ENCODE data around the gene EPB42. TPM values are rescaled to one million over a fixed set of nuclear protein-coding genes. Genes with fewer than 3 reads are reported as not detected.

The EPB42 gene
- polyA plus RNA-seq, 1 of the 3 experiments (the other 2 are of a cell fraction) = not detected

DNA sequence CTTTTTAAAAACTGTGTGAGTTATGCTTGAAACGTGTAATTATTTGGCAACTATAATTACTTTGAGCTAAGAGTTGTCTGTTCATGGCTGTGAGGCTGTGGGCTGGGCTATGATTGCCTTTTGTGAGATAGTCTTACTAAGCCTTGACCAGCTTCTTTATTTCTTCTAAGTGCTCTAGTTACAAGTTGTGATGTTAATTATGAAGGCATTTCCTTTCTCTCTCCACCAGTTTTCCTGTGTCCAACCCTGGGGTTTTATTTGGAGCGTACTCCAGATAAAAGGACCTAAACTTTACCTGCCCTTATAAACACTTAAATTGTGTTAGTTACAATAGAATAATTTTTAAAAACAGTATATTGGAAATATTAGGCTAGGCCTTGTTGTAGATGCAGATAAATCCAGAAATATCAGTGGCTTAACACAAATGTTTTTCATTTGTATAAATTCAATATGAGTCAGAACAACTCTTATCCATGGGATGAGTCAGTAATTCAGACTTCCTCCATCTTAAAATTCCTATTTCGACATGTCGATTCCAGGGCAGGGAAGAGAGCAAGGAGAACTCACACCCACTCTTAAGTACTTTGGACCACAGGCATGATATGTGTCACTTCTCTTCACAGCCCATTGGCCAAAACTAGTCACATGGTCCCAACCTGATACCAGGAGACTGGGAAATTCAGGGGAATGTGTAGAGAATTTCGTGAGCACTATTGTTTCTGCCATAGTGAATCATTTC is 70.5 kb downstream of the EPB42 start:
- Histone ChIP-seq H4K20me1 (ENCODE audit: insufficient read depth) (no peaks in the 10 kb centered on the region), H3K4me2 (no peak overlapping the region), H3K36me3 (replicated peaks in 1 of 2; ENCODE audit: control insufficient read depth in 1 of 2, insufficient read depth in 2 of 2, low read length in 1 of 2) (peaks cover 50 to 59% of the 10 kb centered on the region in 2 experiments), H2AFZ (ENCODE audit: low read depth) (peak overlapping the region; percentile 87; the same call in 1 of the 2 replicates), H3K4me1 (ENCODE audit: control insufficient read depth in 1 of 2, insufficient read depth in 2 of 2, low read depth in 1 of 2, low read length in 1 of 2) (peaks cover 0 to 6% of the 10 kb centered on the region in 2 experiments; a peak in 1 of 4 replicates), H3K79me2 (ENCODE audit: insufficient read depth) (no peaks in the 10 kb centered on the region), H3F3A (replicated peaks; ENCODE audit: insufficient read depth) (peaks cover 33% of the 10 kb centered on the region), H3K27me3 (ENCODE audit: insufficient read depth) (no peaks in the 10 kb centered on the region), H3K9me3 (no peaks in the 10 kb centered on the region), H3K27ac (ENCODE audit: low read depth in 2 of 2, low read length in 1 of 2) (peak overlapping the region; percentile 40 to 79; a peak in 3 of 4 replicates), H3K9me2 (no peaks in the 10 kb centered on the region), H3K9ac (peak overlapping the region; percentile 46; the same call in 1 of the 2 replicates), H3K4me3 (ENCODE audit: low read depth in 2 of 2, low read length in 1 of 2) (no peak overlapping the region)
- DNase-seq = no peak
- TF ChIP-seq POLR2AphosphoS5 (IDR thresholded peaks at IDR 0.05; ENCODE audit: low read depth, low read length) (no peak), FOSL2 (IDR thresholded peaks at IDR 0.05; ENCODE audit: borderline replicate concordance, low read depth) (peak; percentile 70; the same call in 1 of the 2 replicates), YY1 (IDR thresholded peaks at IDR 0.05; ENCODE audit: low read depth) (peak; percentile 65; the same call in 1 of the 2 replicates), TCF12 (IDR thresholded peaks at IDR 0.05) (peak; percentile 68), JUND (IDR thresholded peaks at IDR 0.05) (peak; percentile 62), RXRA (IDR thresholded peaks at IDR 0.05; ENCODE audit: borderline replicate concordance, low read depth) (0 out of 2 replicates have a peak, but pooled peaks have one; percentile 16), FOXM1 (IDR thresholded peaks at IDR 0.05; ENCODE audit: low read depth) (no peak), FOXJ3 (CRISPR knock-in tag; IDR thresholded peaks at IDR 0.05) (no peak)
- TF ChIP-seq, protein P1, sequence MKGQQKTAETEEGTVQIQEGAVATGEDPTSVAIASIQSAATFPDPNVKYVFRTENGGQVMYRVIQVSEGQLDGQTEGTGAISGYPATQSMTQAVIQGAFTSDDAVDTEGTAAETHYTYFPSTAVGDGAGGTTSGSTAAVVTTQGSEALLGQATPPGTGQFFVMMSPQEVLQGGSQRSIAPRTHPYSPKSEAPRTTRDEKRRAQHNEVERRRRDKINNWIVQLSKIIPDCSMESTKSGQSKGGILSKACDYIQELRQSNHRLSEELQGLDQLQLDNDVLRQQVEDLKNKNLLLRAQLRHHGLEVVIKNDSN (IDR thresholded peaks at IDR 0.05; ENCODE audit: borderline replicate concordance, low read depth) = peak; percentile 76; the same call in 1 of the 2 replicates
- WGBS (ENCODE audit: low lambda C conversion rate) = 44% methylated on average over 5 of the region's 5 CpGs
- POLR2A ChIA-PET = no interaction called here
- CTCF ChIA-PET = interaction anchor here (0.7 to 0.8 kb wide), 2 partner anchors 36 to 146 kb away, joined by 3 read pairs; no protein-coding TSS in a partner anchor

Small RNA genes within 50 kb of the gene (small RNA-seq; reads per million reads assigned to genes)
- gene RF00019 = 0 reads per million in 7 experiments

Other genes starting within 250 kb of the EPB42 start
- gene UBR1, start 115.0 kb downstream of the EPB42 start, polyA plus RNA-seq (2012; rRNA removed) = 3.7 and 5.0 TPM in 2 replicates
- gene TMEM62, start 87.4 kb downstream of the EPB42 start, polyA plus RNA-seq (2012; rRNA removed) = 3.3 and 4.3 TPM in 2 replicates
- gene CCNDBP1, start 35.6 kb downstream of the EPB42 start, polyA plus RNA-seq (2012; rRNA removed) = 63.6 and 81.7 TPM in 2 replicates
- not detected in 2 replicates for gene TGM5, start 45.9 kb upstream of the EPB42 start, polyA plus RNA-seq (2012; rRNA removed)
- gene TGM7, start 81.2 kb upstream of the EPB42 start, polyA plus RNA-seq (2012; rRNA removed) = not detected in 2 replicates
- 7.1 and 9.6 TPM in 2 replicates for gene LCMT2, start 109.6 kb upstream of the EPB42 start, polyA plus RNA-seq (2012; rRNA removed)
- gene ZSCAN29, start 150.0 kb upstream of the EPB42 start, polyA plus RNA-seq (2012; rRNA removed) = 5.7 and 7.0 TPM in 2 replicates
- 6.6 and 8.5 TPM in 2 replicates for gene TUBGCP4, start 150.1 kb upstream of the EPB42 start, polyA plus RNA-seq (2012; rRNA removed)